Activated naive CD4-positive, alpha-beta T cell treated with anti-CD3 and anti-CD28 coated beads for 36 hours (primary cell): ENCODE data around the gene BCOR. TPM values are rescaled to one million over a fixed set of nuclear protein-coding genes. Genes with fewer than 3 reads are reported as not detected.
A peak's percentile ranks its signal among the peaks of the same experiment; 100 is the strongest.

Experiments used
- CTCF ChIA-PET: fragments of 350-600 bp; sonication (Branson Sonifier 250); formaldehyde crosslinking; loops from one replicate; lab custom pipeline; 2021; ENCODE audit warnings: antibody characterized with exemption; lab: Charles Lee
- DNase-seq: peaks from one replicate; pipeline ENCODE4 v3.0.0-alpha.2; 2020
- H3K27ac Mint-ChIP-seq: one replicate; pipeline ENCODE4 v1.8.0; 2021; ENCODE audit warnings: mild to moderate bottlenecking, mixed read lengths
- H3K27me3 Mint-ChIP-seq: one replicate; pipeline ENCODE4 v1.8.0; 2021; ENCODE audit warnings: low read depth, mixed read lengths
- H3K36me3 Mint-ChIP-seq: one replicate; pipeline ENCODE4 v1.8.0; 2021; ENCODE audit warnings: low read depth, mixed read lengths
- H3K4me1 Mint-ChIP-seq: one replicate; pipeline ENCODE4 v1.8.0; 2021; ENCODE audit warnings: low read depth, mixed read lengths
- H3K4me3 Mint-ChIP-seq: one replicate; pipeline ENCODE4 v1.8.0; 2021; ENCODE audit warnings: mild to moderate bottlenecking, moderate library complexity, mixed read lengths
- H3K9me3 Mint-ChIP-seq: one replicate; pipeline ENCODE4 v1.8.0; 2021; ENCODE audit warnings: mixed read lengths
- intact Hi-C: fragments of 100-400 bp; cut with micrococcal nuclease; formaldehyde crosslinking; loops from one replicate; pipeline ENCODE4 v1.15.1; 2023
- total RNA-seq, 2 experiments: library from RNA; stranded (reverse); gene quantifications; one replicate each; pipeline ENCODE4 v1.2.3, GENCODE V29; 2021

BCOR gene
- total RNA-seq, 2 experiments from 2014 or later = 29.1 to 29.9 TPM

DNA sequence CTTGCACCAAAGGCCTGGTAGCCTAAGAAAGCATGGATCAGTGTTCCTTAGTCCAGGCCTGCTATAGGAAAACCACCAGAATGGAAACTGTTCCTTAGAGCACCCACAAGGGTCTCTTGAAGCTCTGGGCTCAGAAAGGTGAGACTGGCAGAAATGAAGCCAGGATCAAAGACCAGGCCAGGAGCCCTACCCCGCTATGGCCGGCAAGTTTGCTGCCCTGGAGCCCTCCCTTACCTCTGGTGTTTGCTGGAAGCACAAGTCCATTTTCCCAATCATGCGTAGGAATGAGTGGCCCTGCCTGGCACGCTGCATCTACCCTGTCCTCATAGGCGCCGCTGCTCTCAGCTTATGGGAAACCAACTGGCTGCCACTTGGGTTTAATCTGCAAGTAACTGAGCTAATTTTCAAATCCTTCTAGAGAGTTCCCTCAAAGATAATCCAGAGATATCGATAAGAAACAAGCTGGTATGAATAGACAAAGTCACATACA, 37.4 kb downstream of the BCOR start:
- Mint-ChIP-seq H3K9me3 (no peaks in the 10 kb centered on the region), H3K27me3 (no peaks in the 10 kb centered on the region), H3K36me3 (peaks cover 34% of the 10 kb centered on the region), H3K27ac (no peak overlapping the region), H3K4me1 (peaks cover 24% of the 10 kb centered on the region), H3K4me3 (no peak overlapping the region)
- DNase-seq = no peak
- CTCF ChIA-PET = no interaction called here
- intact Hi-C loops = no loop called here

DNA sequence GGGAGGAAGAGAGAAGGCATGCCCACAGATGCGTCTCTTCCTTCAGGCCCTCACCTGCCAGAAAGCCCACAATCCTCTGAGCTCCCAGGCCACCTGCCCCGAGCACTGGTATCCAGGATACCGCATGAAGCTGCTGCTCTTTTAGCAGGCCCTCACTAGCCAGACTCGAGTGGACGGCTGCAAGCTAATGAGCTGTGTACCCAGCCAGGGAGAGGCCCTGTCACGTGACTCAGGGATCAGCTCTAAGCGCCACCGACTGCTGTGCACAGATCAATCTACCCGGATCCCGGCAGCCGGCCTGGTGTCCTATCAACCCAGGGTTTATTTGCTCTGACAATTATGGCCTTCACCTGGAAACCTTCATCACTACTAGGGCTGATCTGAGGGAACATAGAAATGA, 39.0 kb downstream of the BCOR start:
- H3K4me1 Mint-ChIP-seq = peaks cover 12% of the 10 kb centered on the region
- H3K9me3 Mint-ChIP-seq = no peaks in the 10 kb centered on the region
- no peak for DNase-seq
- H3K36me3 Mint-ChIP-seq = peaks cover 41% of the 10 kb centered on the region
- no peak overlapping the region for H3K4me3 Mint-ChIP-seq
- CTCF ChIA-PET = no interaction called here
- H3K27ac Mint-ChIP-seq = no peak overlapping the region
- no peaks in the 10 kb centered on the region for H3K27me3 Mint-ChIP-seq
- intact Hi-C loops = no loop called here

DNA sequence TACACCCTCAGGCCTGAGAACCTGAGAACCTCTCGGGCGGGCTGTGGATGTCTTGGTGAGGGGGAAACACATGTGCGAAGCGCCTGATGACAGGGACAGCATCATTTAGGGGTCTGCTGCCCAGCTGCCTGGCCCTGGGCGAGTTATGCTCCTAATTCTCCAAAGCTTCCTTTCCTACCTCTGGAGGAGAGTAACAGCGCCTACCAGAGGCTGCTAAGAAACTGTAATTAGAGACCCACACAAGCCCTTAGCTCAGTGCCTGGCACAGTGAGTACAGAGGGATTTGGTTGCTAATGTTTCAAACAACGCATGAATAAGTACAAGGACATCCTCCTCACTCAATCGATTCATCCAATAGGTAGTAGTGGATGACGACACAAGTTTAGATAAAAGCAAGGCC, 40.4 kb downstream of the BCOR start:
- DNase-seq = no peak
- H3K4me3 Mint-ChIP-seq = no peak overlapping the region
- H3K27me3 Mint-ChIP-seq = no peaks in the 10 kb centered on the region
- CTCF ChIA-PET = interaction anchor here (0.7 to 1.3 kb wide), 2 partner anchors 10 to 200 kb away, joined by 3 read pairs; no protein-coding TSS in a partner anchor
- H3K27ac Mint-ChIP-seq = no peak overlapping the region
- intact Hi-C loops = no loop called here
- peaks cover 5% of the 10 kb centered on the region for H3K4me1 Mint-ChIP-seq
- peaks cover 45% of the 10 kb centered on the region for H3K36me3 Mint-ChIP-seq
- H3K9me3 Mint-ChIP-seq = no peaks in the 10 kb centered on the region

- intact Hi-C loops = no loop called here
- Mint-ChIP-seq H3K4me3 (no peak overlapping the region), H3K27me3 (no peaks in the 10 kb centered on the region), H3K4me1 (peaks cover 1% of the 10 kb centered on the region), H3K36me3 (peaks cover 49% of the 10 kb centered on the region), H3K9me3 (peaks cover 4% of the 10 kb centered on the region), H3K27ac (no peak overlapping the region)
- CTCF ChIA-PET = no interaction called here
- DNase-seq = no peak
Observed at GRCh38 chrX:40056420-40056819, 41.3 kb downstream of the BCOR start.

DNA sequence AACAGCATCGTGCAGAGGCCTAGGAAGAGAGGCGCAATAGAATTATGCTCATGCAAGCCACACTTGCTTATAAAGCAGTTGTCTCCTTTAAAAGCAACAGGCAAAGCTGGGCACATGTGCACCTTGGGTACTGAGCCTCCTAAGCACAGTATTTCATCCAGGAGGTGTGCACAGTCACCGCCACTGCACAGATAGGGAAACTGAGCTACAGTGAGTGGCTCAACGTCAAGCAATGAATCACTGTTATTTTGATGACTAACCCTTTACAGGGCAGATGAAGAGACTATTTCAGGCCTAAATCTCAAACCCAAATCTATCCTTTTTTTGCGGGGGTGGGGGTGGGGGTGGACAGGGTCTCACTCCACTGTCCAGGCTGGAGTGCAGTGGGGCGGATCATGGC, 42.3 kb downstream of the BCOR start:
- DNase-seq = no peak
- no peak overlapping the region for H3K27ac Mint-ChIP-seq
- CTCF ChIA-PET = no interaction called here
- intact Hi-C loops = no loop called here
- no peak overlapping the region for H3K4me3 Mint-ChIP-seq
- peaks cover 10% of the 10 kb centered on the region for H3K9me3 Mint-ChIP-seq
- no peaks in the 10 kb centered on the region for H3K27me3 Mint-ChIP-seq
- peaks cover 56% of the 10 kb centered on the region for H3K36me3 Mint-ChIP-seq
- no peaks in the 10 kb centered on the region for H3K4me1 Mint-ChIP-seq

DNA sequence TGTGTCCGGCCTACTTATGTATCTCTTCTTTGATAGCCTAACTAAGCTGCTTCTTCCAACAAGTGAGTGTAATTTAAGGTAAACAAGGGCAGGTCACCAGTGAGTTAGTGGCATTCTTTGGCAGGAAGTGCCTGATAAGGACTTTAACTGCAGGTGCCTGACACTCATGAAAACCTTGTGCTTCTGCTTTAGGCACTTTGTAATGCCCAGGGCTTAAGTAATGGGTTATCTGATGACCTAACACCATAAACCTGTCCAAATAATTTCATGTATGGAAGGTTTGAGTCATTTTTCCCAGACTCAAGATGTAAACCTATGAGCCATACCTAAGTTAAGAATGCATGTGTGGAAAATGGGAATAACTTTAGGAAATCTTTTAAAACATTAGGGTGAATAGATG, 43.0 kb downstream of the BCOR start:
- peaks cover 61% of the 10 kb centered on the region for H3K36me3 Mint-ChIP-seq
- H3K4me3 Mint-ChIP-seq = no peak overlapping the region
- intact Hi-C loops = no loop called here
- H3K27ac Mint-ChIP-seq = no peak overlapping the region
- no peaks in the 10 kb centered on the region for H3K4me1 Mint-ChIP-seq
- CTCF ChIA-PET = no interaction called here
- no peak for DNase-seq
- peaks cover 15% of the 10 kb centered on the region for H3K9me3 Mint-ChIP-seq
- H3K27me3 Mint-ChIP-seq = no peaks in the 10 kb centered on the region

DNA sequence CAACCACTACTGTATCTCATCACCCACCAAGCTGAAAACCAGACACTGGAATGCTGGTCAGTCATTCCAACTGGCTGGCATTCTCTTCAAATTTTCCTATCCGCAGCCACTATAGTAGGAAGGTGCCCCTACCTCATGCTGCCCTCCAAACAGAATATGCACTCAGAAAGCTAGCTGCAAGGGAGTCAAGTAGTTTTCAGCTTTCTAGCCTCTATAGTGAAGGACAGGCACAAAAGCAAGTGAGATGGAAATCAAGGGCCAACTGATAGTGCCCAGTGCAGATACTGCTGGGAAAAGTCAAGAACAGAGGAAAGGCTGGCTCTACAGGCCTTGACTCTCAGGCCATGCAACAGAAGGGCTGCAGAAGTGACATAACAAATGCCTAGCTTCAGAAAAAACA, 47.2 kb downstream of the BCOR start:
- no peak for DNase-seq
- CTCF ChIA-PET = no interaction called here
- no peak overlapping the region for H3K27ac Mint-ChIP-seq
- intact Hi-C loops = no loop called here
- no peaks in the 10 kb centered on the region for H3K4me1 Mint-ChIP-seq
- peaks cover 20% of the 10 kb centered on the region for H3K9me3 Mint-ChIP-seq
- peaks cover 65% of the 10 kb centered on the region for H3K36me3 Mint-ChIP-seq
- no peak overlapping the region for H3K4me3 Mint-ChIP-seq
- no peaks in the 10 kb centered on the region for H3K27me3 Mint-ChIP-seq

DNA sequence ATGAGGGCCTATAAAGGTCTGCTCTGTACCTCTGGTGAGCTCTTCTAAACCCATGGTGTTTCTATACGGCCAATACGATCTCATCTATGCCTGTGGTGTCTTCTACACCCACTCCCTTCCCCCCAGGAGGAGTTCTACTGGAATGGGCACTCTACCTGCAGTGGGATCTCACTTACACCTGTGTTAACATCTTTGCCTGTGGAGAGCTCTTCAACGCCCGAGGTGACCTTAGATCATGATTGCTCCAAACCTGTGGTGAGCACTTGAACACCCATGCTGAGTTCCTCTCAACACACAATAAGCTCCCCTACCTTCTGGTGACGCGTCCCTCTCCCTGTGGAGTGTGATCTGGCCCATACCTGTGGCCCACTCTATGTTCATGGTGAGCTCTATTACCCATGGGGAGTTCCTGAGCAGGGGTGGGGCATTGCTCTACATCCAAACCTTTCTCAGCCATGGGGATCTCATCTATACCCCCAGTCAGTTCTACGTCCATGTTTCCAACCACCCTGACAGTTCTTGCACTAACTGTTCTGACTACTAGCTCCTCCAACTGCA, 48.6 kb downstream of the BCOR start:
- CTCF ChIA-PET = no interaction called here
- intact Hi-C loops = no loop called here
- H3K27me3 Mint-ChIP-seq = no peaks in the 10 kb centered on the region

GRCh38 chrX:40047485-40047884, 50.3 kb downstream of the BCOR start:
- peaks cover 38% of the 10 kb centered on the region for H3K36me3 Mint-ChIP-seq
- H3K27me3 Mint-ChIP-seq = no peaks in the 10 kb centered on the region
- no peak overlapping the region for H3K4me3 Mint-ChIP-seq
- intact Hi-C loops = no loop called here
- CTCF ChIA-PET = interaction anchor here (0.6 to 0.9 kb wide), 3 partner anchors 10 to 418 kb away, joined by 3 read pairs; no protein-coding TSS in a partner anchor
- H3K27ac Mint-ChIP-seq = no peak overlapping the region
- H3K9me3 Mint-ChIP-seq = peaks cover 20% of the 10 kb centered on the region
- no peaks in the 10 kb centered on the region for H3K4me1 Mint-ChIP-seq
- DNase-seq = no peak

More for the DNA sequence above, 48.6 kb downstream of the BCOR start:
- Mint-ChIP-seq H3K4me1 (no peaks in the 10 kb centered on the region), H3K36me3 (peaks cover 54% of the 10 kb centered on the region), H3K9me3 (peaks cover 20% of the 10 kb centered on the region), H3K4me3 (no peak overlapping the region), H3K27ac (no peak overlapping the region)
- DNase-seq = no peak

DNA sequence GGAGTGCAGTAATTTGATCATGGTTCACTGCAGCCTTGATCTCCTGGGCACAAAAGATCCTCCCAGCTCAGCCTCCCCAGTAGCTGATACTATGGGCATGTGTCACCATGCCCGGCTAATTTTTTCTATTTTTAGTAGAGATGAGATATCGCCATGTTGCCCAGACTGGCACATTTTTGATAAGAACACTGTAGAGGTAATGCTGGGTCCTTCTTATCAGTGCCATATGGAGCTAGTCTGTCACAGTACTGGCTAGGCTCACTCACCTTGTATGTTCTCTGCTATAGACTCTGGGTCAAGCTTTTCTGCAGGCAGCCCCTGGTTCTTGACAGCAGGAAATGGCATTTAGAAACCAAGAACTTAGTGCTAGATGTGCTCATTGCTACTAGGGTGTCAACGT, 53.9 kb downstream of the BCOR start:
- CTCF ChIA-PET = no interaction called here
- no peak for DNase-seq
- intact Hi-C loops = no loop called here
- peaks cover 2% of the 10 kb centered on the region for H3K9me3 Mint-ChIP-seq
- H3K27me3 Mint-ChIP-seq = no peaks in the 10 kb centered on the region
- H3K27ac Mint-ChIP-seq = no peak overlapping the region
- no peak overlapping the region for H3K4me3 Mint-ChIP-seq
- H3K36me3 Mint-ChIP-seq = peaks cover 6% of the 10 kb centered on the region
- H3K4me1 Mint-ChIP-seq = peaks cover 17% of the 10 kb centered on the region

- Mint-ChIP-seq H3K27ac (no peak overlapping the region), H3K36me3 (no peaks in the 10 kb centered on the region), H3K4me3 (no peak overlapping the region), H3K4me1 (peaks cover 17% of the 10 kb centered on the region), H3K9me3 (no peaks in the 10 kb centered on the region), H3K27me3 (no peaks in the 10 kb centered on the region)
- intact Hi-C loops = no loop called here
- CTCF ChIA-PET = interaction anchor here (0.6 kb wide), 1 partner anchor 21 kb away, joined by 3 read pairs; no protein-coding TSS in a partner anchor
- peak; percentile 10 for DNase-seq
Observed at GRCh38 chrX:40041915-40042314, 55.8 kb downstream of the BCOR start.

DNA sequence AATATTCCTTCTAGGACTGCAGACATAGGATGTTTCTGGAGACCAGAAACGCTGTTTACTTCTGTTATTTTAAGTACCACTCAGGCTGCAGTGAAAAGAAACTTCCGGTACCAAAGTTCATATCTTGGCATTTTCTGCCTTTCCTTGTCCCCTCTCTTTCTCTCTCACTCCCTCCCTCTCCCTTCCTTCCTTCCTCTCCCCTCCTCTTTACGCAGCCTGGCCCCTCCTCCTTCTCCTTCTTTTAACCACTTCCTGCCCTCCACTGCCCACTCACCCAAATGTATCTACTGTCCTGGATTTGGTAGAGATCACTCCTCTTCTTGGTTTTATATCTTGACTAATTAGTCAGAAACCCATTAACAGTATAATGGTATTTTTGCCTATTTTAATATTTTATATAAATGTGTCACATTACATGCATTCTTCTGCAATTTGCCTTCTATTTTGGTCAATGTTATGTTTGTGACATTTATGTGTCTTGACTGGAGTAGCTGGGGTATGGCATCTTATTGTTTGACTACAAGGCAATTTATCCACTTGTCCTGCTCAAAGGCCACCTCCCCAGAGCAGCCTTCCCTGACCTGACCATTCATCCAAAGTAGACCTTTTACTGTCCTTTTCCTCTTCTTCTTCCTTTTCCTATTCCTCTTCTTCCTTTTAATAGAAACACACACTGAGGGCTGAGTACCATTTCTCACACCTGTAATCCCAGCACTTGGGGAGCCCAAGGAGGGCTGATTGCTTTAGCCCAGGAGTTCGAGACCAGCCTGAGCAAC, 56.9 kb downstream of the BCOR start:
- Mint-ChIP-seq H3K4me3 (no peak overlapping the region), H3K4me1 (peaks cover 17% of the 10 kb centered on the region), H3K27ac (no peak overlapping the region), H3K36me3 (no peaks in the 10 kb centered on the region), H3K27me3 (no peaks in the 10 kb centered on the region), H3K9me3 (no peaks in the 10 kb centered on the region)
- intact Hi-C loops = no loop called here
- CTCF ChIA-PET = interaction anchor here (0.6 kb wide), 1 partner anchor 22 kb away, joined by 3 read pairs; no protein-coding TSS in a partner anchor
- peak; percentile 25 for DNase-seq

GRCh38 chrX:40039887-40040286, 57.9 kb downstream of the BCOR start:
- Mint-ChIP-seq H3K36me3 (no peaks in the 10 kb centered on the region), H3K9me3 (no peaks in the 10 kb centered on the region), H3K27me3 (no peaks in the 10 kb centered on the region), H3K27ac (no peak overlapping the region), H3K4me1 (peaks cover 17% of the 10 kb centered on the region), H3K4me3 (no peak overlapping the region)
- no peak for DNase-seq
- intact Hi-C loops = no loop called here
- CTCF ChIA-PET = no interaction called here
